T47D (cell line): ENCODE data around the gene ELL2.
A peak's percentile ranks its signal among the peaks of the same experiment; 100 is the strongest.

Experiments
- DNase-seq, 2 experiments: peaks; one replicate each; pipeline versions ENCODE4 v3.0.0 to v3.0.0-alpha.2; 2011 to 2012; ENCODE audit warnings: low read depth in 1 of 2, low spot score in 1 of 2
- JUND ChIP-seq: IDR thresholded peaks from 2 replicates; pipeline ENCODE4 v1.6.1; 2012; ENCODE audit warnings: low read depth
- in situ Hi-C: cut with HindIII; loops from 2 replicates; pipeline ENCODE4 v1.10.0; 2016; ENCODE audit warnings: low sequenced_read_pairs, low pct_unique_long_range_greater_than_20kb

The ELL2 gene

DNA sequence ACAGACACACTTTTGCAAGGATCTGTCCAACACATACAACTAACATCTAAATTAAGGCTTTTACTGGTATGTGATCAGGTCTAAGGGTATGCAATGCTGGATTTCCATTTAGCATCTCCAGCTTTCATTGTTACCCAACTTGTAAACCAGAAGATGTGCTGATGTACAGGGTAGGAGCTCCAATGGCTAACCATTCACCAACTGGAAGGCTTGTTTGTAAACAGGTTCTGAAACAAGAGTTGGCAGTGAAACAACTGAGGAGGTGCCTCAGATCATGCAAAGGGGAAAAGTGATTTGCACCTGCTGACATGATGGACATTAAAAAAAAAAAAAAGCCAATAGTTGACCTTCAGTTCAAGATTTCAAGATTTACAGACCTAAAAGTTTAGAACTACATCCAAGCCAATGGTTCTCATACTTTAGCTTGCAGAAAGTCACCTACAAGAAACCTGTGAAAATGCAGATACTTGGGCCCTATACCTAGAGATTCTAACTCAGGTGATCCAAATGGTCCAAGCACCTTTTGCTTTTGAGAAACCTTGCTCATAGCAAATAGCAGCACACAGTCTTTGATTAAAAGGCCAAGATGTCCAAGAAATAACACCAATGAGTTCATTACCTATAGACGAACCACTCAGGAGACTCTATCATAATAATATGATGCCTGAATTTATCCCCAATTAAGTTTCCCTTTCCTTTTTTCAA is 75.2 kb downstream of the ELL2 start:
- no peak for TF ChIP-seq JUND
- DNase-seq = no peak
- in situ Hi-C loops = no loop called here

DNA sequence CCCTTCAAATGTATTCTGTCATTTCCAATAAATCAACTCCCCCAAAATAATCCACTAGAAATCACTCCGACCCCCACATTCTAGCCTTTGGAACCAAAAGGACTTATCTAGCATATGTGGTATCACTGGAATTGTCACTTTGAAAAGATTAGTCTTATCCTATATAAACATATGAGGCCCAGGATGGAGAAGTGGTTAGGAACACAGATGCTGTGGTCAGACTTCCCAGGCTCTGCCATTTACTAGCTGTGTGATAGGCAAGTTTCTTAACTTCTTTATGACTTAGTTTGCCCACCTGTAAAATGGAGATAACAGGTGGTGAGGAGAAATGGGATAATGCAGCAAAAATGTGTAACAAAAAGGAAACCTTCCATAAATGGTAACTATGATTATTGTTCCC is 77.1 kb downstream of the ELL2 start:
- DNase-seq = no peak
- TF ChIP-seq JUND = no peak
- in situ Hi-C loops = no loop called here

DNA sequence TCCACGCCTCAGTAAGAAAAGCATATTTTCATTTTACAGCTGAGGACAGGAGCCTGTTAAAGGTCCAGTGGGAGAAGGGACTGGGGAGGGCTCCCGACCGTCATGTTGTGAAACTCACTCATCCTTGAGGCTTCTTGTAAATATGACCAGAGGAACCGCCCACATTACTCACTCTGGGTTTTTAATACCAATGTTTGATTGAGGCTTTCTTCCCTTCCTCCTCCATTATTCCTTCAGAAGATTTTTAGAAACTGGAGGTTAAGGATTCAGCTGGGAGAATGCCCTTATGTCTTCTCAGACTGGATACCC is 77.7 kb downstream of the ELL2 start:
- no peak for TF ChIP-seq JUND
- no peak for DNase-seq
- in situ Hi-C loops = no loop called here

DNA sequence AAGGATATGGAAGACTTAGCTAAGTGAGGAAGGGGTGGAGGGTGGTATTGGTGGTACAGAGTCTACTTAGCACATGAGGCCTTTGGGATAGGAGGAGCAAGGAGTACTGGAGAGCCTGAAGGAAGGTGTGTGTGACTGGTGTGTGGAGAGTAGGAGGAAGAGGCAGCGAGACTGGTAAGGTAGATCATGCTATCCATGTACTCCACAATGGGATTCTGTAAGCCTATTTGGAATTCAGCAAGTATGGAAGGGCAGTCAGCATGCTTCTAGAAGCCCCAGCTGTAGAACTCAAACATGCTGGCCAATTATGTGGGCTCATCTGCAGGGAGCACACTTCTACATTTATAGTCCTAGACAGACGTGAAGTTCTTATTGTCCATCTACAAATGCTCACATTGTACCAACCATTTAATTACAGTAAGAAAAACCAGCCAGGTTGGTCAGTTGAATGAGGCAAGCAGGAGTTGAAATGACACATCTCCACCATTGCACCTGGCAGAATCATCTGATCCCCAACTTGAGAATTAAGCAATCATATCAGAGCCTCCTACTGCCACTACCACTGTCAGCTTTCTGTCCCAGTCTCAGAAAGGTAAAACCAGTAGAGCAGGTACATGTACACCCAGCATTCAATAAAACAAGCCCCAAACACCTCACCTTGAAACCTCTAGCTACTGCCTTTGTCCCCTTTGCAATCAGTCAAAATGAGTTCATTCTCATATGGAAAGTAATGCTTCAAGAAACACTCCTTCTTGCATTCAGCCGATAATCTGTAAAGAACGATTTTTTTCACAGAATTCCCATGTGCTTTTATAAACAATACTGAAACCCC is 78.2 kb downstream of the ELL2 start:
- TF ChIP-seq JUND = no peak
- in situ Hi-C loops = no loop called here
- DNase-seq = peak in 1 of 2 experiments; percentile 37

DNA sequence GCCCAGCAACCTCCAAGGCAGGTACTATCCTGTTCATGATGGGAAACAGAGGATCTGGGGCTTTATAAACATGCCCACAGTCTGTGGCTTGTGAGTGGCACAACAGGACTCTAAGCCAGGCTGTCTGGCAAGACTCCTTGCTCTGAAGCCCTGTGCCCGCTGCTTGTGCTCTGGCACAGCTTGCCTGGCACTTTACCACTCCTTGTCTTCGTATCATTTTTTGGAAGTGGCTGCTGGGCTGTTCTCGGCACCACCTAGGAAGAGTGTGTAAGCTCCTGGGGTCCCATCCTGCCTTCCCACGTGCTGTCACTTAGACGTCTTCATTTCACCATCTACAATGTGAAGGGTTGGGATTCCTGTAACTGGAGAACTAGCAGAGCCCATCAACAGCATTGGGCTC is 79.8 kb downstream of the ELL2 start:
- in situ Hi-C loops = no loop called here
- TF ChIP-seq JUND = no peak
- no peak for DNase-seq

DNA sequence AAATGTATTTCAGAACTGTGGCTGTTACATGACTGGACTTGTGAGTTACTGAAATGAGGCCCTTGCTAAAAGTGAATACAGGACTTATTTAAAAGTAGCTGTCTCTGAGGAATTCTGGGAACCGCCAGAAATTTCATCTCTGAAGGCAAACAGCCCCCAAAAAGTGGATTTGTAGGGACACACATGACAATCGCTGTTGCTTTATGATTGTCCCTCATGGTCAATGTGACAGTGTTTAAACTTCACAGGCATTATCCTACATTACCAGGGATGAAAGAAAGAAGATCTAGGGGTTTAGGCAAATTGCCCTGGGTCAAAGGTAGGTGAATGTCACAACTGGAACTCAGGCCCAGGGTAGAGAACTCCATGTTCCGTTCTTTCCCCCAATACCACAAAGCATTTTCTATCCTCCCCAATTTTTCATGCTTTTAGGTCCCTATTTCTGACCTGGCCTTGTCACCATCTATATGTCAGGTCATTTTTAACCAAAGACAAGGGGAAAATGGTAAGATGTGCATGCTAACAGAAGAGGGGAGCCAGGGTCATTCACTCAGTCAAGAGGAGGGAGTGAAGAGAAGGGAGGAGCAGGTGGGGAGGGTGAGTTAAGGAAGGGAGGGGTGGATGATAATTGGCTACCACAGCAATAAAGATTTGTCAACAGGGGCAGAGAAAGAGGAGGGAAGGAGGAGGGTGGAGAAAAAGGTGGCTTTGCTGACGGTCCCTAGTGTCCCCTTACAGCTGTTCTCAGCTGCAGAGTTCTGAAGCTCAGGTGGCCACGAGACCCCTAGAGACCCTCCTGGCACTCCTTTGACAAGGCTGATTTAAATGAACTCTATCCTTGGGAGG is 81.3 kb downstream of the ELL2 start:
- in situ Hi-C loops = no loop called here
- TF ChIP-seq JUND = no peak
- DNase-seq = no peak

DNA sequence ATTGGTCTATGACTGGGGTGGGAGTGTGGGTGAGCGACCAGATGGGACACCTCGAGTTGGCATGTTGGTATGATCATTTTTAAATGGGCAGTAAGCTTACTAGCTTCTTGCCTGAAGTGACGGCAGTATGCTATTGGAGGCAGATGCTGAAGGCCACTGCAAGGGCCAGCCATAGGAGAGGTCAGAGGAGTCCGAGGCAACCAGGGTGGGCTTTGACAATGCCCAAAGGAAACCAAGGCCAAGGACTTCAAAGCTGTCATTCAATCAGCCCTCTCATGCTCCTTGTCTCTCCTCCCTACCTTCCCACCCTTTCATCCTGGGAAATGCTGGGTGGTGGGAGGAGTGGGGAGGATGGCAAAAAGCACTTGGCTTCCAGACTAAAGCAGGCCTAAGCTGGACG is 82.0 kb downstream of the ELL2 start:
- DNase-seq = no peak
- no peak for TF ChIP-seq JUND
- in situ Hi-C loops = no loop called here

DNA sequence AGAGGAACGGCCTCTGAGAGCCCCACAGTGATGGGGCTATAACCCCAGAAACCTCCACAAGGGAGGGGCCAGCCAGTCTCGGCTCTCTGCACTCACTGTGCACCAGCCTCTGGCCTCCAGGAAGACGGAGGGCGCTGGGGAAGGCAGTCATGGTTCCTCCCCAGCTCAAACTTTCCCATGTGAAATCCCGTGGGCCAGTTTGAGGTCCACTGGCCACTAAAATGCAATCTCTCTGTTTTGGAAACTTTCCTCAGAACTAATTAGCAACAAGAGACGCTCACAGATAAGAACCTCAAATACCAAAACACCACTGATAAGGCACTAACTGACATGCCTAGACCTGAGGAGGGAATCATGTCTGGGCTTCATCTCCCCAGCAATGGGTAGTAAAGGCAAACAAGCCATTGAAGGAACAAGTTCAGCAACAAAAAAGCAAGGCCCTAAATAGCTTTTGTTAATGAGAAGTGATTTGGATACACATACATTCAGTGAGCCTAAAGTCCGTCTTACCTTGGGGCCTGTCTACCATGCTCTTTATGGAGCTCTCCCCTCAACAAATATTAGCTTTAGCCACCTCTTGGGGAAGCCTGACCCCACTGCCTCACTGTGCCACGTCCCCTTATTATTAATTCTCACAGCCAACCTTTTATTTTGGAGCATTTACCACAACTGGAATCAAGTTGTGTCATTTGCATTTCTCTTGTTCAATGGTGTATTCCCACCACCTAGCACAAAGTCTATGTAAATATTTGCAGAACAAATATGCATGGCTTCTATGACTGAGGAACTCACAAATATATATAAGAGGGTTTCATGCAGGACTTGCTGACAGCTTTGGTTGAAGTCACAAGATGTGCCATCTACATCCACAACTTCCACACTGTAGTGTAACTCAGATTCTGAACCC is 83.0 kb downstream of the ELL2 start:
- in situ Hi-C loops = no loop called here
- no peak for TF ChIP-seq JUND
- peak in 1 of 2 experiments; percentile 52 for DNase-seq

DNA sequence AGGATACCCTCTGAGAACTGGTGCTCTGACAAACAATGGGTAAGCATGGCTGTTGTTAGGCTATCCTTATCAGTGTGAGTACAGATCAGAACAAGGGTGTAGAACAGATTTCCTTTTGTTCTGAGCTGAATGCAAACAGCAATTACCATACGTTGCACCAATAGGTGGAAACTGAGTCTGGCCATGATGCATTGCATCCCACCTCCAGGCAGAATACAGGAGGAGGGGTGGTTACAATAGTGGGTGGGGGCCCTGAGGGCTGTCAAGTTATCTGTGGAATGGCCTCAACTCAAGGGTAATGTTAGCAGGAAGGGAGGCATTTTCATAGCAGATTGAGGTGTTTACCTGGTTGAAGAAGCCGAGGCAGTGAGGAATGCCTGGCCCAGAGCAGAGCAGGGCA is 84.9 kb downstream of the ELL2 start:
- no peak for TF ChIP-seq JUND
- in situ Hi-C loops = no loop called here
- DNase-seq = no peak

DNA sequence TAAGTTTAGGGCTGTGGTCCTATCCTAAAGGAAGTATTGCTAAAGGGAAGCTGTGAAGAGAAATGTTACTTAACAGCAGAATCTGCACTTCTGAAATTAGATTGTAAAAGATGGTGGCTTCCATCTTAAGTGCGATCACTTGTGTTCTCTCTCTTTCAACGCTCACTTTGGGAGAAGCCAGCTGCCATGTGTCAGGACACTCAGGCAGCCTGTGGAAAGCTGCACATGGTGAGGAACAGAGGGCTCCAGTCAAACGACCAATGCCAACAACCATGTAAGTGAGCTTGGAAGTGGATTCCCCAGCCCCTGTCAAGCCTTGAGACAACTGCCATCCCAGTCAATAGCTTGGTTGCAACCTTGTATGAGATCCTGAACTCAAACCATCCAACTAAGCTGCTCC is 87.4 kb downstream of the ELL2 start:
- in situ Hi-C loops = no loop called here
- TF ChIP-seq JUND = no peak
- DNase-seq = no peak

DNA sequence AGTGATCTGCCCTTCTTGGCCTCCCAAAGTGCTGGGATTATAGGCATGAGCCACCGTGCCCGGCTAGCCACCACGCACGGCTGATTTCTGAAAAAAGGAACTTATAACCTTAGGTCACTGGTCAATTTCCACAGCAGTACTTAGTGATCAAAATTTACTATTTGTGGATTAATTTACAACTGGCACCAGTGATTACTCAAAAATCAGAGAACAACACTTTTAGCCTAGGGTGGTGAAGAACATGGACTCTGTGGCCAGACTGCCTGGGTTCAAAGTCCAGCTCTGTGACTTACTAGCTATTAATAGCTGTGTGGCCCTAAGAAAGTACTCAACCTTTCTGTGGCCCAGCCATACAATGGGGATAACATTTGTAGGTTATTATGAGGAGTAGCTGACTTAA is 88.3 kb downstream of the ELL2 start:
- DNase-seq = no peak
- TF ChIP-seq JUND = no peak
- in situ Hi-C loops = no loop called here

DNA sequence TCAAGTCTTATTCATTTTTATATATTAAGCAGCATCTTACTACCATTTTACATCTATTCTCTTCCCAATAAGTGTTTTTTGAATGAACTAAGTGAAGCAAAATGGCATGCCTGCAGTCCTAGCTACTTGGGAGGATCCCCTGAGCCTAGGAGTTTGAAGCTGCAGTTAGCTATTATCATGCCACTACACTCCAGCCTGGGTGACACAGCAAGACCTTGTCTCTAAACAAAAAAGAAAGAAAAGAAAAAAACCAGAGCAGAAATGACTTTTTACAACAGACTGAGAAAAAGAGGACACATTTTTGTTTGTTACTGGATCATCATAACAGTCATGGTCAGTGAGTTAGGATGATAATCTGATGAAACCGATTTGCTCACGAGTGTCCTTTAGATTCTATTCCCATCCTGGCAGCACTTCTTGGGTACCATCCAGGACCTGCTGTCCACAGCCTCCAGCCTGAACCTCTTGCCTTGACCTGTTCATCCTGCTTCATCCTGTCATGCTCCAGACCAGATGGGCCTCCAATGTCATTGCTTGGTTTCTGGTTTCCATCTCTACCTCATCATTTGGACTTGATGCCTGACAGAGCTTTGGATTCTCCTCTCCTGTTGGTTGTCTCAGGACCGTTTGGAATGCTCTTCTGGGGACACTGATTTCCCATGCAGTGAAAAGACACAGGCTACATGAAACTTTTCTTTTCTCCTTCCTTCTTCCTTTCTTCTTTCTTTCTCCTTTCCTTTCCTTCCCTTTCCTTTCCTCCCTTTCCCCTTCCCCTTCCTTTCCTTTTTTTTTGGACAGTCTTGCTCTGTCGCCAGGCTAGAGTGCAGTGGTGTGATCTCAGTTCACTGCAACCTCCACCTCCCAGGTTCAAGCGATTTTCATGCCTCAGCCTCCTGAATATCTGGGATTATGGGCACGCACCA is 89.0 kb downstream of the ELL2 start:
- DNase-seq = no peak
- in situ Hi-C loops = no loop called here
- TF ChIP-seq JUND = no peak
